Esophagus muscularis mucosa (tissue), 3 donors: Measurements from ENCODE around the gene LSM10.

ENCODE experiments used
- CTCF ChIP-seq, 3 experiments: fragments of 200-600 bp in 2 of 3; fragments of 450-650 bp in 1 of 3; sonication (generic) in 2 of 3; IDR thresholded peaks; one replicate each; pipeline ENCODE4 v1.5.1; 2017 to 2019; ENCODE audit warnings: antibody characterized with exemption in 3 of 3, mild to moderate bottlenecking in 2 of 3, moderate library complexity in 1 of 3
- EP300 ChIP-seq: sonication (generic); formaldehyde crosslinking; IDR thresholded peaks from one replicate; pipeline ENCODE4 v1.6.1; 2017; ENCODE audit warnings: antibody characterized with exemption

- TF ChIP-seq CTCF (IDR thresholded peaks at IDR 0.05): no peak
- no peak for TF ChIP-seq EP300
These were observed 41.0 kb upstream of the LSM10 start for GRCh38 chr1:36438715-36439114.
